GM19467 (cell line): ENCODE results near the gene GRM3.
"Not testable (repeated sequence)": the region's sequence is repeated elsewhere in the genome, so short reads cannot be mapped to it uniquely, and the experiment has no call there.

Source experiments
- ATAC-seq: cut with Tn5 transposase; IDR thresholded peaks from one replicate; pipeline ENCODE4 v1.9.1; 2021; ENCODE audit warnings: mild to moderate bottlenecking, moderate library complexity; ENCODE audit not compliant: unreplicated experiment

GRM3 gene

GRCh38 chr7:86643561-86644281 lies at the start of gene GRM3:
GRM3 (plus strand) TSS chr7:86643909; CDS start chr7:86765146, 121,237 bp downstream.
- ATAC-seq = no peak

GRCh38 chr7:86598311-86598710 lies 45.4 kb upstream of the GRM3 start:
- no peak for ATAC-seq

GRCh38 chr7:86598721-86599120 lies 45.0 kb upstream of the GRM3 start:
- no peak for ATAC-seq

GRCh38 chr7:86600506-86601290 lies 43.0 kb upstream of the GRM3 start:
- no peak for ATAC-seq

GRCh38 chr7:86615711-86616110 lies 28.0 kb upstream of the GRM3 start:
- ATAC-seq = not testable (repeated sequence)

- no peak for ATAC-seq
Observed at GRCh38 chr7:86644282-86645224, 844 bp downstream of the GRM3 start.

- no peak for ATAC-seq
Observed at GRCh38 chr7:86645225-86645608, 1.5 kb downstream of the GRM3 start.

- ATAC-seq = no peak
Observed at GRCh38 chr7:86645676-86646276, 2.1 kb downstream of the GRM3 start.

GRCh38 chr7:86647385-86648094 lies 3.8 kb downstream of the GRM3 start:
- no peak for ATAC-seq

- ATAC-seq = no peak
Observed at GRCh38 chr7:86648169-86648568, 4.5 kb downstream of the GRM3 start.

GRCh38 chr7:86653919-86654659 lies 10.4 kb downstream of the GRM3 start:
- ATAC-seq = no peak

GRCh38 chr7:86657948-86658347 lies 14.2 kb downstream of the GRM3 start:
- no peak for ATAC-seq

- ATAC-seq = no peak
Observed at GRCh38 chr7:86660950-86661462, 17.3 kb downstream of the GRM3 start.

- no peak for ATAC-seq
Observed at GRCh38 chr7:86664486-86664885, 20.8 kb downstream of the GRM3 start.

GRCh38 chr7:86664991-86665390 lies 21.3 kb downstream of the GRM3 start:
- no peak for ATAC-seq

- ATAC-seq = no peak
Observed at GRCh38 chr7:86665669-86666068, 22.0 kb downstream of the GRM3 start.

- ATAC-seq = no peak
Observed at GRCh38 chr7:86667732-86668131, 24.0 kb downstream of the GRM3 start.

GRCh38 chr7:86668315-86668714 lies 24.6 kb downstream of the GRM3 start:
- no peak for ATAC-seq

- no peak for ATAC-seq
Observed at GRCh38 chr7:86687831-86688230, 44.1 kb downstream of the GRM3 start.
